NCI-H345 treated with DMSO at 0.1 percent for 48 hours (cell line): ENCODE measurements around the gene NAIP.
"Not testable (repeated sequence)": the region's sequence is repeated elsewhere in the genome, so short reads cannot be mapped to it uniquely, and the experiment has no call there.

Source experiments
- DNase-seq: peaks from one replicate; lab custom pipeline; 2025; ENCODE audit not compliant: unreplicated experiment; lab: John Stamatoyannopoulos, UW

NAIP gene

GRCh38 chr5:71025289-71025953 is at the start of gene NAIP:
NAIP (minus strand) TSS chr5:71025339; CDS start chr5:71012915, 12,424 bp downstream.
- DNase-seq, result not testable (repeated sequence)

GRCh38 chr5:71067262-71067928 is 42.3 kb upstream of the NAIP start, which contains the start of gene GTF2H2:
GTF2H2 (minus strand) TSS chr5:71067676; CDS start chr5:71062763, 4,913 bp downstream.
- DNase-seq, result not testable (repeated sequence)

GRCh38 chr5:71061322-71061721 is 36.2 kb upstream of the NAIP start:
- DNase-seq, result not testable (repeated sequence)

- DNase-seq, result not testable (repeated sequence)
Measured at GRCh38 chr5:71059426-71059825, 34.3 kb upstream of the NAIP start.

- not testable (repeated sequence) for DNase-seq
Measured at GRCh38 chr5:71044808-71045207, 19.7 kb upstream of the NAIP start.

- not testable (repeated sequence) for DNase-seq
Measured at GRCh38 chr5:71044128-71044527, 19.0 kb upstream of the NAIP start.

- DNase-seq, result not testable (repeated sequence)
Measured at GRCh38 chr5:71031046-71031776, 6.1 kb upstream of the NAIP start.

- DNase-seq, result not testable (repeated sequence)
Measured at GRCh38 chr5:71020643-71021042, 4.5 kb downstream of the NAIP start.

- not testable (repeated sequence) for DNase-seq
Measured at GRCh38 chr5:71018376-71019005, 6.6 kb downstream of the NAIP start.

- no peak for DNase-seq
Measured at GRCh38 chr5:71014176-71014575, 11.0 kb downstream of the NAIP start.

GRCh38 chr5:71013575-71013974 is 11.6 kb downstream of the NAIP start:
- no peak for DNase-seq

GRCh38 chr5:71011194-71011792 is 13.8 kb downstream of the NAIP start:
- DNase-seq, result no peak

GRCh38 chr5:71006983-71007382 is 18.2 kb downstream of the NAIP start:
- not testable (repeated sequence) for DNase-seq

GRCh38 chr5:70984882-70985281 is 40.3 kb downstream of the NAIP start:
- DNase-seq, result not testable (repeated sequence)

GRCh38 chr5:70967220-70967619 is 57.9 kb downstream of the NAIP start:
- not testable (repeated sequence) for DNase-seq

- not testable (repeated sequence) for DNase-seq
Measured at GRCh38 chr5:70964531-70964930, 60.6 kb downstream of the NAIP start.

GRCh38 chr5:70953068-70953467 is 72.1 kb downstream of the NAIP start:
- not testable (repeated sequence) for DNase-seq

- not testable (repeated sequence) for DNase-seq
Measured at GRCh38 chr5:70932560-70932959, 92.6 kb downstream of the NAIP start.

- DNase-seq, result not testable (repeated sequence)
Measured at GRCh38 chr5:70931709-70932368, 93.3 kb downstream of the NAIP start.

- not testable (repeated sequence) for DNase-seq
Measured at GRCh38 chr5:70925211-70925562, 100.0 kb downstream of the NAIP start.
